G401 (cell line): ENCODE data around the gene MGAT5. TPM values are rescaled to one million over a fixed set of nuclear protein-coding genes. Genes with fewer than 3 reads are reported as not detected.
A peak's percentile ranks its signal among the peaks of the same experiment; 100 is the strongest.

Experiments used
- DNase-seq: peaks from one replicate; pipeline ENCODE4 v3.0.0-alpha.2; 2015; ENCODE audit warnings: low spot score
- in situ Hi-C: cut with HindIII; loops from 2 replicates; pipeline ENCODE4 v1.10.0; 2016; ENCODE audit warnings: low sequenced_read_pairs, mixed read lengths
- total RNA-seq: library from RNA; depleted of rRNA; stranded (reverse); fragments of >200 nt; shearing (Covaris generic); gene quantifications from 2 replicates; pipeline ENCODE4 v1.2.3, GENCODE V29; 2014

The MGAT5 gene
- total RNA-seq, 1 experiment from 2014 or later = 0.07 TPM

DNA sequence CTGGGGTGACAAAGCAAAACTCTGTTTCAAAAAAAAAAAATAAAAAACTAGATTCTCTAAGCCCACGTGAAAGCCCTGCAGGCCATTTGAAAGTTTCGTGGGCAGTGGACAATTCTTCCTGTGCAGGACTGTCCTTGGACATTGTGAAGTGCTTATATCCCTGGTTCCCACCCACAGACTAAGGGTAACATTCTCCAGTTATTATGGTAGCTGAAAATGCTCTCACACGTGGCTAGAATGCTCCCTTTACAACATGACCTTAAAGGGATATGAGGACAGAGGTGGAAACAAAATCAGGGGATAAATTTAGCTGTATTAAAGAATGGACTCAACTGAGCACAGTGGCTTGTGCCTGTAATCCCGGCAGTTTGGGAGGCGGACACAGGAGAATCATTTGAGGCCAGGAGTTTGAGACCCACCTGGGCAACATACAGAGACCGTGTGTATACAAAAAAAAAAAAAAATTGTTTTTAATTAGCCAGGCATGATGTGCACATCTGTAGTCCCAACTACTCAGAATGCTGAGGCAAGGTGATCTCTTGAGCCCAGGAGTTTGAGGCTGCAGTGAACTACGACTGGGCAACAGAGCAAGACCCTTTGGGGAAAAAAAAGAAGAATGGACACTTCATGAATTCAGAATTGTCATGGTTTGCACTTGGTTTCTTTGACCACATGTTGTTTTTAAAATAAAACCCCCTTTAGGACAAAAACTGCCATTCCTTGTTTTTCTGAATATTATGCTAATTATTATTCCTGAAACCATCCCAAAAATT, 167.9 kb downstream of the MGAT5 start:
- in situ Hi-C loops = no loop called here

DNA sequence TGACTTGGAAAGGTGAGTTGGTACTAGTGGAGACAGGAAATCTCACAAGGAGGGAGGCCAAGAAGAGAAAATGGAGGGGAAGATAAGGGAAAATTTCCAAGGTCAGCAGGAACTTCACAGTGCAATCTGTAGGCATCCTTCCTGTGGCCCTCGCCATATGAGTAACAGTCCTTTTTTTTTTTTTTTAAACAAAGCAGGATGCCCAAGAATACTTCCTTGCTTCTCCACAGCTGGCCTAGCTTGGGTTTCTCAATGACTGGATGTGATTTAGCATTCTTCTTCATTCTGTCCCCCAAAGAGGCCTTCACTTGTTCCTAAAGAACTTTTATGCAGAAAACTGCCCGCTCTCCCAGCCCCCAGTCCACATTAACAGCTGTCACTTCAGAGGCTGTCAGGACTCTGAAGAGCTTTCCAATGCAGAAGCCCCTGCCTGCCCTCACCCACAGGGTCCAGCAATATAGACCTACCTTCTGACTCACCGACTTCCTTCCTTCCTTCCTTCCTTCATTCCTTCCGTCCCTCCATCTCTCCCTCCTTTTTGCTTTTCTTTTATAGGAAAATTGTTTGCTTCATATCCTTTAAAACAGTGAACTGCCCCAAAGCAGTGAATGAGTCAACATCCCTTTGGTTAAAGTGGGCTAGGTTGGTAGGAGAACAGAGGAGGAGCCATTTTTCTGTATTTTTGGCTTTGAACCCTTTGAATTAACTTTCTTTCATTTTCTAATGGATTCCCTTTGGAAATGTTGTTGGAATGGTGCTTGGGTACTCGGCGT, 172.0 kb downstream of the MGAT5 start:
- no peak for DNase-seq
- in situ Hi-C loops = no loop called here

More for the DNA sequence above, 167.9 kb downstream of the MGAT5 start:
- no peak for DNase-seq

DNA sequence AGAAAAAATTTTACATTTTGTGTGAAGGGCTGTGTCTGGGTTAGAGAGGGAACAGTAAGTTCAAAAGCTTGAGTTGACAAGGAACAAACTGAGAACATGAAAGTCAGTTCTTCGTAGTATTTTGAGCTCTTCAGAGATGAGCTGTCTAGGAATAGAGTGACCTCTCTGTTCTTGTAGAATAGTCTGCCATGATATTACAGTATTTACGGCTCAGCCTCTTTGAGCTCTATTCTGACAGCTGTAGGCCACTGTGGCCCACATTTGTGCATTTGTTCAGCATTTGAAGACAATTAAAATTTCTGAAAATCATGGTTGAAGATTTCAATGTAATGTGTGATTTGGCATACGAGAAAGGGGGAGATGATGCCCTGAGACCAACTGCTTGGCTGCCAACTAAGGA, 172.8 kb downstream of the MGAT5 start:
- in situ Hi-C loops = no loop called here
- DNase-seq = no peak

DNA sequence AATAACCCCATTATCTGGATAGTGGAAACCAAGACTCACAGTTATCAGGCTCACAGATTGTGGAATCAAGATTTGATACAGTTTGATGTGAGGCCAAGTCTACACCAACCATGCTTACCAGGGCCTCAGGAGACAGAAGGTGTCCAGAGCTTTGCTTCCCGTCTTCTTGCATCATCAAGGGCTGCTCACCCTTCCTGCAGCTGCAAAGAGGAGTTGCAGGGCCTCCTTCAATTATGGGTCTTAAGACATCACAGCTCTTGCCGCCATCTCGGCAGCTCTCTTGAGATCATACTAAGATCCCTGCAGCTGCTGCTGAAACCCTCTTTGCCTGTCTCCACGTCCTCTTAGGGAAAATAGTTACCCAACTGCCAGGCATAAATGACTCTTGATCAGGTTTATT, 176.0 kb downstream of the MGAT5 start:
- DNase-seq = no peak
- in situ Hi-C loops = no loop called here

DNA sequence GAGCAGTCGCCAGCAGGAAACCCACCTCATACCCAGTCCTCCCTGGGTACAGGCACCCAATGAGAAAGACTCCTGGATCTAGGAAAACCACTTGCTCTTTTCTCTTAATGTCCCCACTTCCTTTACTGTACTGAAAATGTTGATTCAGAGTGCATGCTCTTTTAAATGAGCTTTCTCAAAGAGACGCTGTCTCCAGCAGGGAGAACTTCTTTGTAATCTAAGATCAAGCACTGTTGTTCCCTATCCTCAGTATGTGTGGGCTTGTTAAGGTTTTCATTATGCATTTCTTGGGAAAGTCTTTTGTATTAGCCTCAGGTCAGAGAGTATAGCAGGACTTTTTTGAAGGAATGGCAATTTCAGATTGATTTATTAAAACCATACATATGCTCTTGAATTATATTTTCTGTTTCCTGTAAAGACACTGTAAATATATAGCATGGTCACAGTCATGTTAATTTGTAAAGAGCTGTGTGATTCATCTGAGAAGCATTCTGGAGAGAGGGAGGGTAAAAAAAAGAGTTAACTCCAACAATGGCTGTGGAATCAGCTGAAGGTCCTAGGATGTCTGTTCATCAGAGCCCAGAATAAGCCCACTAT, 178.1 kb downstream of the MGAT5 start:
- no peak for DNase-seq
- in situ Hi-C loops = no loop called here

DNA sequence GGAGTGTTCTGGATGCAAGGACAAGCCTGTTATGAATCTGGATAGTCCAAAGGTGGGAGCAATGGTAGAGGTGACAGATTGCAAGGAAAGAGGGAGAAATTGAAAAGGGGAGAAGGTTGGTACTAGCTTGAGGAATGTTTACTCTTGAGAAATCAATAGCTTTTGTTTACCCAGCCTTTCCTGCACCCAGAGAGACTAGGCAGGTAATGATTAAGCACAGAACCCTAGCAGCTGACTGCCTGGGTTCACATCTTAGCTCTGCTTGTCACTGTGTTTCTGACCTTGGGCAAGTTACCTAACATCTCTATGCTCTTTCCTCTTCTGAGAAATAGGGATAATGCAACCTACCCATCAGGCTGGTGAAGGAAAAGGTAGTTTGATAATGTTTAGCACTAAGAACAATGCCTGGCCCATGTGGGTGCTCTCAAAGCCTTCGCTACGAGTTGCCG, 178.6 kb downstream of the MGAT5 start:
- in situ Hi-C loops = no loop called here
- no peak for DNase-seq

DNA sequence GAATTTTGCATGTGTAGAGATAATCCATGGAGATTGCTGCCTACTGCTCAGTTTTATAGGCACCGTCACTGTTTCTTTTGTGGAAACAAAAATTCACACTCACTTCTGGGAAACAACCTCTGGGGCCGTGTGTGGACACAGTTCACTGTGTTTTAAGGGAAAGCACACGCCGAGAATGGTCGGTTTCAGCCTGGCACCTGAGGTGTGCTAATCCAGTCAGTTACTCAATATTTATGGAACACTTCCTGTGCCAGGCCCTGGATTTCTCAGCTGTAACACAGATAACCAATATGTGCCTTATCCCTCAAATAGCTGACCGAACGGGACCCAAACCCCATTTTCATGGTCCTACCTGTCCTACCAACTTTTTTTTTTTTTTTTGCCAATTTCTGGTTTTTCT, 179.6 kb downstream of the MGAT5 start:
- in situ Hi-C loops = no loop called here
- DNase-seq = no peak

DNA sequence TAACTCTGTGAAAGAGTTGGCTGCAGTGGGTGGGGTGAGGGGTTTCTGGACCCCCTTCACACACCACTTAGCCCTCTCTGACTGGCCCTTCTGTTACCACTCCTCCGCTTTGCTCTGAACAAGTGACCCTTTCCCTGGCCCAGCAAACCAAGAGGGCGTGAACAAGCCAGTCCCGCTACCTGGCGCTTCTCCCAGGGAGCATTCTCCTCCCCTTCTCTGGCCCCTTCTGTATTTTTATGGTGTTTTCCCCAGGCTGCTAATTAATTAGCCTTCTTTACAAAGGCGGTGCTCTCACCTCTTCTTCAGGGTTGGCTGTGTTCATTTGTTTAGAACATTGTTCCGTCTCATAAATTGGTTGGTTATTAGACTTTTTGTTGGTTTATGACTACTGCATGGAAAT, 180.1 kb downstream of the MGAT5 start:
- in situ Hi-C loops = no loop called here
- no peak for DNase-seq

DNA sequence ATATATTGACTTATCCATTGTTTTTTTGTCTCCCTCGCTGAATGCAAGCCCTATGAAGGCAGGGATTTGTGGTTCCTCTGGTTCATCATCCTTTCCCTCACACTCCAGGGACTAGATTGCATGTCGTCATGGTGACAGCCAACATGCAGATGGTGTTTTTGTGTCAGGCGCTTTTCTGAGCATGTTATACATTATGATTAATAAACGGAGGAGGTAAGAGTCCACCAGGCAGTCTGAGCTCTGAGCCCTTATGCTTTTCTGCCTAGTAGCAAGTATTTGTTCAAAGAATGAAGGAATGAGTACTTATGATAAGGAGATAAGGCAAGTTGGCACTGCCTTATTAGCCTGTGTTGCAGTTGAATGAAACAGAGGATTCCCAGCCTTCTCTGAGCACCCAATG, 181.6 kb downstream of the MGAT5 start:
- in situ Hi-C loops = no loop called here

DNA sequence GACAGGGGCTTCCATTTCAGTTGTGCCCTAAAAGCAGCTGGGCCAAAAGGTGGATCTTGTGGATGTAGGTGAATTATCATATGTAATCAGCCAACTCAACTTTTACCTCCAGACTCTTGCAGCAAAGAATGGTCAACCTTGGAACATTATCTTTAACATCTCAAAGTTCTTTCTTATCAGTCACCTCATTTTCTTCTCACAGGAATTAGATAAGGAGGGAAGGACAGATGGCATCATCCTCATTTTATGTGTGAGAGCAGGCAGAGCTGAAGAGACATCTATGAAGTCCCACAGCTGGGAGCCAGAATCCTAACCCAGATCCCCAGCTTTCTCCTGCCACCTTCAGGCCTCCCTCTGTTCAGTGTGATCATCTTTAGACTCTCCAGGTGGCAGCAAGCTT, 182.1 kb downstream of the MGAT5 start:
- in situ Hi-C loops = no loop called here
- no peak for DNase-seq

More for the DNA sequence above, 181.6 kb downstream of the MGAT5 start:
- DNase-seq = no peak

DNA sequence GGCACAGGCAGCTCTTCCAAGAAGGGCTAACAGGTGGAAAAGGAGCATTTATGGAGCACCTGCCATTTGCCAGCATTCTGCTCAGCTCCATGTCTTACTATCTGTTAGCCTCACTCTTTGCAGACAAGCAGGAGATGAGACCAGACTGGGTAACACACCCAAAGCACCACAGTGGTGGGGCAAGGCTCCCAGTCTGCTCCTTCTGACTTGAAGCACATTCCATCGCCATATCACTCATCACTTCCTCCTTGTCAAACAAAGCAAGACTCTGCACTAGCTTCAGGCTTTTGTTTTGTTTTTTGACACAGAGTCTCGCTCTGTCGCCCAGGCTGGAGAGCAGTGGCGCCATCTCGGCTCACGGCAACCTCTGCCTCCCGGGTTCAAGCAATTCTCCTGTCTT, 182.8 kb downstream of the MGAT5 start:
- in situ Hi-C loops = no loop called here
- no peak for DNase-seq

DNA sequence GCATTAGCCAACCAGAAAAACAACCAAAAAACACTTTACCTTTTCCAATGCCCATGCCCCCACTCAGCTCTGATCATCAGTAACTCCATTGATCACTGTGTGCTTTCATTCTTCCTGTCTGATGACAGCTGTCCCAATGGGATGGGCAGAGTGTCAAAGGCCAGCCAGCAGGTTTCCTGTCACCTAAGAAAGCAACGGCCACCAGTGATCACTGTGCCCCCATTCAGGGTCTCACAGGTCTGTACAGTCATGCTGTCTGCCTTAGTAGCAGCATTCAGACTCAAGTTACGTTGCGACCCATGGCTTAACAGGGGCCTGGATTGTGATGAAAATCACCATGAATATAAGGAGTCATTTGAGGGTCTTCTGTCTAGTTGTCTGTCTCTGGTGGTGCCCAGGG, 184.5 kb downstream of the MGAT5 start:
- DNase-seq = no peak
- in situ Hi-C loops = no loop called here

DNA sequence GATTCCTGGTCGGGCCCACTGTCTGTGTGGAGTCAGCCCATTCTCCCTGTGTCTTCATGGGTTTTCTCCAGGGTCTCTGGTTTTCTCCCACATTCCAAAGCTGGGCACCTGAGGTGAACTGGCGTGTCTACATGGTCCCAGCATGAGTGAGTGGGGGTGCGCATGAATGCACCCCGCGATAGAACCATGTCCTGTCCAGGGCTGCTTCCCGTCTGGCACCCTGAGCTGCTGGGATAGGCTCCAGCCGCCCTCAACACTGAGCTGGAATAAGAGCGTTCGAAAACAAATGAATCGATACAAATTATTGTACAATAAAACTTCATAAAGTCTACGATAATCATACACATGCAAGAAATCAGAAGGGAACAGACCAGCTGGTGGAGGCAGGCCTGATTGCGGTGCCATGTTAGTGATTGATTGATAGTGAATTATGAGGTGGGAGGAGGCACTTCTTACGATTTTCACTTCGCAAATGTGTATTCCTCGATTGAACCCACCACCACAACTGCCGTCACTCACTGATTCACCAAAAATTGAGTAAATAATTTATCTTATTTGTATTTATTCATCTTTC, 186.6 kb downstream of the MGAT5 start:
- no peak for DNase-seq
- in situ Hi-C loops = no loop called here

DNA sequence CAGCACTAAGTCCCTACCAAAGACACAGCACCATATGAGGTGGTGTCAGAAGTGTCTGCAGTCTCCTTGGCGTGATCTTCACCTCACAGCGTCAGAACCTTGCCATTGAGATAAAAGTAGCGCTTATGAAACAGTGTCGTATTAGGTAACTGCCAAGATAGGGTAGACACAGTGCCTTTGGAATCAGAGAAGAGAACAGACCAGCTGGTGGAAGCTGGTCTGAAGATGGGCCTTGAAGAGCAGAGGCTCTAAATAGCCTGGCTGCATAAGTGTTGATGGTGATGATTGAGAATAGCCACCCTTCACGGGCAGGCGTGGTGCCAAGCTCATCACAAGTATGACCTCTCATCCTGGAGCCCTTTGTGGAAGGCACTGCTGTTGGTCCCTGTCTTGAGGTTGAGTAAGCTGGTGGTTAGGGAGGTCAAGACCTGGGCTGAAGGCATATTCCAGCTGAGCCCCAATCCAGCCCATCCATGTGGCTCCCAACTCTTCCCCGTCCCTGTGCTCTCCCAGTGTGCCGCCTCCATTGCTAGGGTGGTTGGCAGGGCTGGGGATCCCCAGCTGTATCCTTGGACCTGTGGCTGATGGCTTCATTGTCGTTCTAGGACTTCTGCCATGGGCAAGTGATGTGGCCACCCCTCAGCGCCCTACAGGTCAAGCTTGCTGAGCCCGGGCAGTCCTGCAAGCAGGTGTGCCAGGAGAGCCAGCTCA, 187.4 kb downstream of the MGAT5 start:
- in situ Hi-C loops = no loop called here
- DNase-seq = no peak

DNA sequence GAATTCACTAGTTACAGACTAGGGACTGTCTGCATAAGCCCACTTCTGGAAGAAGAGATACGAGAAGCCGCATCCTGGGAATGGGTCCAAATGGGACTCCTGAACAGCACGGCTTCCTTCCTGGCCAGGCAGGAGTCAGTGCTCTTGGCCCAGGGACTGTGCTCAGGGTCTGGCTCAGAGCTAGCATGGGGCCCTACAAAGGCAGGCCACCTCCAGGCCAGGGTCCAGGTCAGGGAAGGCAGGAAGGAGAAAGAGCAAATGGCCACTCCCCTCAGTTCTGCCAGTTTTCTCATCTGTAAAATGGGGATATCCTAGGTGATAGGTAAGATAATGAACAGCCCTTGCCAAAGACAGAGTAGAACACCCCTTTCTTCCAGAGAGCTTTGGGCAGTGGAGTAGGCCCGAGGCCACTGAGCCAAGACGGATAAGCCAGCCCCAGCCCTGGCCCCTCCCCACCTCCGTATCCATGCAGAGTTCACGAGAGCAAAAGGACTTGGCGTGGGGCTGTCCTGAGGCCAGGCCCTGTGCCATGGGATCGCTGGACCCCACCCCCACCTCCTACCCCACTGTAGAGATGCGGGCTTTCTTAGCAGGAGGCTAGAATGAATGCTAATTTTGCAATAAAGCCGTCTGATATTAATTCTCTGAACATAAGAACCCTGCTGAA, 190.1 kb downstream of the MGAT5 start:
- in situ Hi-C loops = no loop called here
- peak; percentile 78 for DNase-seq

DNA sequence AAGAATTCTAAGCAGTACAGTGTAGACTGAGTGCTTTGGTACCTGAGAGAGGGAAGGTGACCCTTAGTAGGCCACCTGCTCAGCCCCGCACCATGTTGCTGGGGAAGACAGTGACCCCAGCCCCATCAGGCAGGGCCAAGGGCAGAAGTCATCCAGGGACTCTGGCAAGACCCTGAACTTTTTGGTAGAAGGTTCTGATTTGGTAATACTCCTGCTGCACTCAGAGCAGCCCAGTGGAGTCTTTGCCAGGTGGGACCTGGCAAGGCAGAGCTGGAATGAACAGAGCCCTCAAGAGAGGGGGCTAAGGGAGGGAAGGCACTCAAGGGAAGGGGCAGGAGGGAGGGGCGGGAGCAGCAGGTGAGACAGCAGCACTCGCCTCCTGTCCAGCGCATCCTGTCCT, 191.2 kb downstream of the MGAT5 start:
- no peak for DNase-seq

DNA sequence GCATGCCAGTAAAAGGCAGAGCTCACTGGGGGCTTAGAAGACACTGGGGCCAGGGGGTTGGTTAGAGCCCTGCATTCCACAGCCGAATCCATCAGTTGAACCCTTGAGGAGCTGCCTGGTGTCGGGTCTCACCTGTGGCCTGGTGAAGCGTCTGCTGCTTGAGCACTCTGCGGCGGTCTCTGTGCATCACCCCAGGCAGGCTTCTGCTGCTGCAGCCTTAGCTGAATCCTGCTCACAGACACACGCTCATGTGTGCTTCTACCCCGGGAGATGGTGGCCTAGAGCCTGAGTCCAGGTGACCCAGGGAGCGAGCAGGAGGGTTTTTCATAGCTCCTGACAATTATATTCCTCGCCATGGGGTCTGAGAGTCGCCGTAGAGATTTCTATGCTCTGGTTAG, 192.1 kb downstream of the MGAT5 start:
- in situ Hi-C loops = no loop called here
- peak; percentile 59 for DNase-seq

More for the DNA sequence above, 191.2 kb downstream of the MGAT5 start:
- in situ Hi-C loops = no loop called here

DNA sequence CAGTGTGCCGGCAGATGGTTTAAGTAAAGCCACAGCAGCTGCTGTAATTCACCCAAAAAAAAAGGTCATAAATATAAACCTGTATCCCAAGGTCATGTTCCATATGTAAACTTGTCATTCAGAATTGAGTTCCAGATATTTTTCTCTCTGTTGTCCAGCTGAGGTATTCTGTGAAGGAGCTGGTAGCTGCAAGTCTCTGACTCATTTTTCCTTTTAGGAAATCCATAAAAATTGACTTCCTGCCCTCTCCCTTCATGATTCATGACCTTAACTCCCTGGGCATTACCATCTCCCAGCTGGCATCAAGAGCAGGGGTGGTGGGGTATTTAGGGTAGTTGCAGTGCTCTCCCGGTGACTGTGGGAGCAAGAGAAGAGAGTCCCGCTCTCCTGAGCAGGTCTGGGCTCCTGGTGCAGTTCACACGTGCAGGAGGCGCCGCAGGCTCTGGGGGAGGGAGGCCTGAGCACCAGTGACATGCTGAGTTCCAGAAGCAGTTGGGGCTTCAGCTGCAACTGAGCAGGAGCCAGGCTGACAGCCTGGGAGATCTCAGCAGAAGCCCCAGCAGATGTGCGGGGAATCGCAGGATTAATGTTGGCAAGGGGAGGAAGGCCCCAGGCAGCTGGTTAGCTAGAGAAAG, 192.6 kb downstream of the MGAT5 start:
- in situ Hi-C loops = no loop called here
- no peak for DNase-seq
